Mesothelial cell of epicardium (in vitro differentiated cells): ENCODE measurements around the gene CAMK2N1. TPM values are rescaled to one million over a fixed set of nuclear protein-coding genes. Genes with fewer than 3 reads are reported as not detected.
"Not testable (repeated sequence)": the region's sequence is repeated elsewhere in the genome, so short reads cannot be mapped to it uniquely, and the experiment has no call there.

Experiments
- DNase-seq, 2 experiments: peaks; one replicate each; pipeline ENCODE4 v3.0.0; 2021; ENCODE audit warnings: low spot score in 2 of 2; ENCODE audit not compliant: unreplicated experiment in 2 of 2
- H3K27ac Mint-ChIP-seq: 2 replicates; pipeline ENCODE4 v1.8.0; 2021; ENCODE audit warnings: mixed read lengths
- H3K27me3 Mint-ChIP-seq: 2 replicates; pipeline ENCODE4 v1.8.0; 2021; ENCODE audit warnings: low read depth, mixed read lengths
- H3K36me3 Mint-ChIP-seq: 2 replicates; pipeline ENCODE4 v1.8.0; 2021; ENCODE audit warnings: mixed read lengths
- H3K4me1 Mint-ChIP-seq: 2 replicates; pipeline ENCODE4 v1.8.0; 2021; ENCODE audit warnings: mixed read lengths
- H3K4me3 Mint-ChIP-seq: 2 replicates; pipeline ENCODE4 v1.8.0; 2021; ENCODE audit warnings: mild to moderate bottlenecking, moderate library complexity, mixed read lengths
- H3K9me3 Mint-ChIP-seq: 2 replicates; pipeline ENCODE4 v1.8.0; 2021; ENCODE audit warnings: mixed read lengths
- CTCF ChIP-seq: fragments of 200-600 bp; sonication (generic); IDR thresholded peaks from one replicate; pipeline ENCODE4 v1.5.0; 2021; ENCODE audit warnings: antibody characterized with exemption; ENCODE audit not compliant: unreplicated experiment
- total RNA-seq: library from RNA; stranded (reverse); gene quantifications from 3 replicates; pipeline ENCODE4 v1.2.1, GENCODE V29; 2021

CAMK2N1 gene
- total RNA-seq, 1 donor from 2014 or later: 29.1 TPM

- no peaks in the 10 kb centered on the region for H3K9me3 Mint-ChIP-seq
- H3K4me3 Mint-ChIP-seq: no peak overlapping the region
- DNase-seq: no peak
- H3K4me1 Mint-ChIP-seq: no peaks in the 10 kb centered on the region
- no peak for TF ChIP-seq CTCF
- H3K27me3 Mint-ChIP-seq: no peaks in the 10 kb centered on the region
- H3K36me3 Mint-ChIP-seq: peaks cover 14% of the 10 kb centered on the region
- H3K27ac Mint-ChIP-seq: no peak overlapping the region
These were observed 13.7 kb upstream of the CAMK2N1 start for GRCh38 chr1:20499718-20500117.

- H3K27me3 Mint-ChIP-seq: no peaks in the 10 kb centered on the region
- peaks cover 14% of the 10 kb centered on the region for H3K36me3 Mint-ChIP-seq
- no peaks in the 10 kb centered on the region for H3K4me1 Mint-ChIP-seq
- no peak for TF ChIP-seq CTCF
- no peak for DNase-seq
- H3K9me3 Mint-ChIP-seq: no peaks in the 10 kb centered on the region
- H3K27ac Mint-ChIP-seq: no peak overlapping the region
- H3K4me3 Mint-ChIP-seq: no peak overlapping the region
These were observed 13.1 kb upstream of the CAMK2N1 start for GRCh38 chr1:20499105-20499504.

- H3K36me3 Mint-ChIP-seq: peaks cover 14% of the 10 kb centered on the region
- no peak overlapping the region for H3K27ac Mint-ChIP-seq
- no peaks in the 10 kb centered on the region for H3K27me3 Mint-ChIP-seq
- no peaks in the 10 kb centered on the region for H3K4me1 Mint-ChIP-seq
- no peak overlapping the region for H3K4me3 Mint-ChIP-seq
- no peak for TF ChIP-seq CTCF
- no peak for DNase-seq
- no peaks in the 10 kb centered on the region for H3K9me3 Mint-ChIP-seq
These were observed 12.1 kb upstream of the CAMK2N1 start for GRCh38 chr1:20498116-20498515.

- no peak for TF ChIP-seq CTCF
- H3K9me3 Mint-ChIP-seq: no peaks in the 10 kb centered on the region
- no peaks in the 10 kb centered on the region for H3K4me1 Mint-ChIP-seq
- H3K27me3 Mint-ChIP-seq: peaks cover under 1% of the 10 kb centered on the region
- H3K4me3 Mint-ChIP-seq: no peak overlapping the region
- no peak for DNase-seq
- H3K27ac Mint-ChIP-seq: no peak overlapping the region
- H3K36me3 Mint-ChIP-seq: peaks cover 14% of the 10 kb centered on the region
These were observed 11.5 kb upstream of the CAMK2N1 start for GRCh38 chr1:20497506-20497905.

- H3K27ac Mint-ChIP-seq, H3K9me3 Mint-ChIP-seq, H3K4me1 Mint-ChIP-seq, H3K4me3 Mint-ChIP-seq, H3K27me3 Mint-ChIP-seq, DNase-seq: not testable (repeated sequence)
- peaks cover 14% of the 10 kb centered on the region for H3K36me3 Mint-ChIP-seq
These were observed 10.8 kb upstream of the CAMK2N1 start for GRCh38 chr1:20496725-20497383.

- Mint-ChIP-seq H3K4me1 (no peaks in the 10 kb centered on the region), H3K4me3 (no peak overlapping the region), H3K9me3 (no peaks in the 10 kb centered on the region), H3K27me3 (peaks cover 2% of the 10 kb centered on the region), H3K27ac (no peak overlapping the region), H3K36me3 (peaks cover 11% of the 10 kb centered on the region)
- TF ChIP-seq CTCF: no peak
- no peak for DNase-seq
These were observed 10.2 kb upstream of the CAMK2N1 start for GRCh38 chr1:20496241-20496661.
